ENCODE results near the gene PEX10. TPM values are rescaled to one million over a fixed set of nuclear protein-coding genes. Genes with fewer than 3 reads are reported as not detected.
A peak's percentile ranks its signal among the peaks of the same experiment; 100 is the strongest.

The PEX10 gene
- total and polyA plus RNA-seq, 10 of the 15 experiments (the other 5 are each of a cell fraction or from before 2014, with no cell fraction given), result 0.24 to 24.9 (median 16.8) TPM; not detected in 1

DNA sequence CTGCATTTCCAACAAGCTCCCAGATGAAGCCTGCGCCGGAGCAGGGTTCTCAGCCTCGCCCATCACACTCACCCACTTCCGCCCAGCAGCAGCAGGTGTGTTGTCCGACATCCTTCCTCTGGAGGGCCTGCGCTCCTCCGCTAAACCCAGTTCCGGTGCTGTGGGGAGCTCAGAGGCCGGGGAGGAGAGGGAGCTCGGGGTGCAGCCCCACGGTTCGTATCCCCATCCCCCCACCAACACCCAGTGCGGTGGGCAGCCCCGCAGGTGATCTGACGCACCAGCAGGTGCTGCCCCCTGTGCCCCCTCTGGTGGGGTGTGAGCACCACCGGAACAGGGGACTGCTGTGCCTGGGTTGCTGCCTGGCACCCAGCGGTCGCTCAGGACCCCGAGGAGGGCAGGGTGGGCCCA lies 3.4 kb upstream of the PEX10 start (continued):
- TF ChIP-seq CREM (IDR thresholded peaks at IDR 0.05; ENCODE audit: low read depth) (no peak), POLR2AphosphoS2 (IDR thresholded peaks at IDR 0.05; ENCODE audit: low read depth, low read length) (0 out of 2 replicates have a peak, but pooled peaks have one; percentile 28), POLR2A (IDR thresholded peaks at IDR 0.05; ENCODE audit: low read depth, low read length) (peak; percentile 73; the same call in 1 of the 2 replicates), ZNF622 (IDR thresholded peaks at IDR 0.05) (no peak), PRDM15 (CRISPR knock-in tag; IDR thresholded peaks at IDR 0.05) (no peak), IKZF1 (conservative IDR thresholded peaks at IDR 0.05) (peak; percentile 17; the same call in 1 of the 2 replicates), ZNF207 (IDR thresholded peaks at IDR 0.05; ENCODE audit: borderline replicate concordance) (no peak), SUZ12 (IDR thresholded peaks at IDR 0.05; ENCODE audit: unreplicated experiment) (no peak), IKZF2 (IDR thresholded peaks at IDR 0.05) (no peak), SPI1 (IDR thresholded peaks at IDR 0.05; ENCODE audit: borderline replicate concordance, insufficient read depth, low read depth, low read length) (peak; percentile 21; the same call in 1 of the 2 replicates)
- TF ChIP-seq, protein P1, sequence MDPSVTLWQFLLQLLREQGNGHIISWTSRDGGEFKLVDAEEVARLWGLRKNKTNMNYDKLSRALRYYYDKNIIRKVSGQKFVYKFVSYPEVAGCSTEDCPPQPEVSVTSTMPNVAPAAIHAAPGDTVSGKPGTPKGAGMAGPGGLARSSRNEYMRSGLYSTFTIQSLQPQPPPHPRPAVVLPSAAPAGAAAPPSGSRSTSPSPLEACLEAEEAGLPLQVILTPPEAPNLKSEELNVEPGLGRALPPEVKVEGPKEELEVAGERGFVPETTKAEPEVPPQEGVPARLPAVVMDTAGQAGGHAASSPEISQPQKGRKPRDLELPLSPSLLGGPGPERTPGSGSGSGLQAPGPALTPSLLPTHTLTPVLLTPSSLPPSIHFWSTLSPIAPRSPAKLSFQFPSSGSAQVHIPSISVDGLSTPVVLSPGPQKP (IDR thresholded peaks at IDR 0.05; ENCODE audit: low read depth, low read length), result peak; percentile 54; the same call in 1 of the 2 replicates
